GM12864 (cell line): ENCODE data around the gene MBD3L3.
"Not testable (repeated sequence)": the region's sequence is repeated elsewhere in the genome, so short reads cannot be mapped to it uniquely, and the experiment has no call there.

Experiments used
- DNase-seq: peaks from one replicate; pipeline ENCODE4 v3.0.0-alpha.2; 2011; ENCODE audit warnings: low read depth
- H3K4me3 ChIP-seq: 2 replicates; pipeline ENCODE4 v1.5.1; 2011; ENCODE audit warnings: mild to moderate bottlenecking, low read depth, low read length, control low read depth
- TF ChIP-seq, protein P1 (sequence below): IDR thresholded peaks from 2 replicates; pipeline ENCODE4 v1.5.1; 2011; ENCODE audit warnings: low read depth, mild to moderate bottlenecking, moderate library complexity, low read length, control low read depth, inconsistent platforms; ENCODE audit errors: missing control alignments

MBD3L3 gene

DNA sequence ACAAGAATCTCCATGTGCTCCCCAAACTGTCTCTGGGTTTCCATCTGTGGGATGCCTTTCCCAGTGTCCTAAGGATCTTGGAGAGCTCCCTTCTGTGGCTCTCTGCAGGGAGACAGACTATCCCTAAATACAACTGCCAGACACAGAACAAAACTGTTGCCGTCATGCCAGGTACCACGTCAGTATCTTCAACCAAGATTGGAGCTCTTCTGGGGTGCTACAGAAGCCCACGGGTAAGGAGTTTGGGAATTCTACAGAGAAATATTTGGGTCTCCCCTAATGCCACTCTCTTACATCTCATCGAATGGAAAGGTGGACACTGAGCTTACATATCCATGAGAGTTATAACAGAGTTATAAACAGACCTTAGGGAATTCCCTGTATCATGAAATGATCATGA is 4.9 kb upstream of the MBD3L3 start:
- DNase-seq = no peak
- TF ChIP-seq, protein P1, sequence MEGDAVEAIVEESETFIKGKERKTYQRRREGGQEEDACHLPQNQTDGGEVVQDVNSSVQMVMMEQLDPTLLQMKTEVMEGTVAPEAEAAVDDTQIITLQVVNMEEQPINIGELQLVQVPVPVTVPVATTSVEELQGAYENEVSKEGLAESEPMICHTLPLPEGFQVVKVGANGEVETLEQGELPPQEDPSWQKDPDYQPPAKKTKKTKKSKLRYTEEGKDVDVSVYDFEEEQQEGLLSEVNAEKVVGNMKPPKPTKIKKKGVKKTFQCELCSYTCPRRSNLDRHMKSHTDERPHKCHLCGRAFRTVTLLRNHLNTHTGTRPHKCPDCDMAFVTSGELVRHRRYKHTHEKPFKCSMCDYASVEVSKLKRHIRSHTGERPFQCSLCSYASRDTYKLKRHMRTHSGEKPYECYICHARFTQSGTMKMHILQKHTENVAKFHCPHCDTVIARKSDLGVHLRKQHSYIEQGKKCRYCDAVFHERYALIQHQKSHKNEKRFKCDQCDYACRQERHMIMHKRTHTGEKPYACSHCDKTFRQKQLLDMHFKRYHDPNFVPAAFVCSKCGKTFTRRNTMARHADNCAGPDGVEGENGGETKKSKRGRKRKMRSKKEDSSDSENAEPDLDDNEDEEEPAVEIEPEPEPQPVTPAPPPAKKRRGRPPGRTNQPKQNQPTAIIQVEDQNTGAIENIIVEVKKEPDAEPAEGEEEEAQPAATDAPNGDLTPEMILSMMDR = no peak
- H3K4me3 ChIP-seq = no peak overlapping the region

DNA sequence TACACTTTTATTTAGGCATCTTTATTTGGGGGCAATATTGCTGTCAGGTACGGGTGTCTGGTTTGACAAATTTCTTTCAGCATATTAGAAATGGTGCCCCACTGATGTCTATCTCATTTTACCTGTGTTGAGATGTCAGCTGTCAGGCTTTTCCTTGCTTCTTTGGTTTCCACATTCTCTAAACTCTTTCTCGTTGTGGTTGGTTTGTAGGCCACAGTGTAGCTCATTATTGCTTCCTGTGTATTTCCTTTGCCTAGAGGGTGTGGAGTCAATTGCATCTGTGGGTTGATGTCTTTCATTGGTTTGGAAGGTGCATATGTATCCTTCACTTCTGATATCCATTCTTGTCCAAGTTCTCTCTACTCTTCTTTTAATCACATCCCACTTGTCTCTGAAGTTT is 1.5 kb upstream of the MBD3L3 start:
- not testable (repeated sequence) for DNase-seq, H3K4me3 ChIP-seq

DNA sequence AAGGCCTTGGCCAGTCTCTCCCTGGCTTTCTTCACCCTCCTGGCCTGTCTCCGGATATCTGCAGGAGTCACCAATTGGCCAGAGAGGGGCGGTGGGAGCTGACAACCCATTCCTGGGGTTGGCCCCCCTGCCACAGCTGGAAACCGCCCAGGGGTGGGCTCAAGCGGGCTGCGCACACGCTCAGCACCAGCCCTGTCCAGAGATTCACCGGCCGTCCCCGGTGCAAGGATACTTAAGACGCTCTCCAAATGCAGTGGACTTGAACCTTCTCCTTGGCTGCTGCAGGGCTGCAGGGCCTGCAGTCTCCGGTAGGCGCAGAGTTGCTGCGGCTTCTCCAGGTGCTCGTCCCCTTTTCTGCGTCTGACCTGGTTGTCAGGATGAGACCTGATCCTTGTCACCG is 2.1 kb downstream of the MBD3L3 start:
- not testable (repeated sequence) for DNase-seq

DNA sequence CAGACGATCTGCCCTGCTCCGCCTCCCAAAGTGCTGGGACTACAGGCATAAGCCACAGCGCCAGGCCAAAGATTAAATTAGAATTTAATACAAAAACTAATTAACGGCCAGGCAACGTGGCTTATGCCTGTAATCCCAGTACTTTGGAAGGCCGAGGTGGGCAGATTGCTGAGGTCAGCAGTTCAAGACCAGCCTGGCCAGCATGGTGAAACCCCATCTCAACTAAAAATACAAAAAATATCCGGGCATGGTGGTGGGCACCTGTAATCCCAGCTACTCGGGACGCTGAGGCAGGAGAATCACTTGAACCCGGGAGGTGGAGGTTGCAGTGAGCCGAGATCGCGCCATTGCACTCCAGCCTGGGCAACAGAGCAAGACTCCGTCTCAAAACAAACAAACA is 2.8 kb downstream of the MBD3L3 start:
- H3K4me3 ChIP-seq, DNase-seq: not testable (repeated sequence)

More for the DNA sequence above, 2.1 kb downstream of the MBD3L3 start:
- H3K4me3 ChIP-seq = not testable (repeated sequence)

DNA sequence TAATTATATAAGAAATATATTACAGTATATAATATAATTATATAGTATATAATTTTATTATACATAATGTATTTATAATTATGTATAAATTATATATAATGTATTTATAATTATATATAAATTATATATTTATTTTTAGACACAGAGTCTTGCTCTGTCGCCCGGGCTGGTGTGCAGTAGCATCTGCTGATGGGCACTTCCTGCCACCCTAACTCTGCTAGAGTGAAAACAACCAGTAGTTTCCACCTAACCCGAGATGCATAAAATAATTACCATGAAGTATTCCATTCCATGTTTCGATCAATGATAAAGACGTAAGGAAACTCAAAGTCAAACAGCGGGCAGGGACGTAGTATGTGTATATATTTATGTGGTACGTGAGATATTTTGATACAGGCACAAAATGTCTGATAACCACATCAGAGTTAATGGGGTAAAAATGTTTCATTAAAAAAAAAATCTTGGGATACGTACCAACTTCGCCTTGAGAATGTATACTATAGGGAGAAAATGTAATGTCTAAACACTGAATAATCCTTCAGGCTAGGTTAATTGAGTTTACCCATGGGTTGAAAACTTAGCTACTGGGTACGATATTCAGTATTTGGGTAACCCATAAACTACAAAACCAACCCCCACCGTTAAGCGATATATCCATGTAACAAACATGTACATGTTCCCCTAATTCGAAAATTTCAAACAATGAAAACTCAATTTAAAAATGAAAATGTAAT is 3.7 kb downstream of the MBD3L3 start:
- not testable (repeated sequence) for H3K4me3 ChIP-seq, DNase-seq

DNA sequence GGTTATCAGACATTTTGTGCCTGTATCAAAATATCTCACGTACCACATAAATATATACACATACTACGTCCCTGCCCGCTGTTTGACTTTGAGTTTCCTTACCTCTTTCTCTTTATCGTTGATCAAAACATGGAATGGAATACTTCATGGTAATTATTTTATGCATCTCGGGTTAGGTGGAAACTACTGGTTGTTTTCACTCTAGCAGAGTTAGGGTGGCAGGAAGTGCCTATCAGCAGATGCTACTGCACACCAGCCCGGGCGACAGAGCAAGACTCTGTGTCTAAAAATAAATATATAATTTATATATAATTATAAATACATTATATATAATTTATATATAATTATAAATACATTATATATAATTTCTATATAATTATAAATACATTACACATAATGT is 5.6 kb downstream of the MBD3L3 start:
- not testable (repeated sequence) for DNase-seq, H3K4me3 ChIP-seq

DNA sequence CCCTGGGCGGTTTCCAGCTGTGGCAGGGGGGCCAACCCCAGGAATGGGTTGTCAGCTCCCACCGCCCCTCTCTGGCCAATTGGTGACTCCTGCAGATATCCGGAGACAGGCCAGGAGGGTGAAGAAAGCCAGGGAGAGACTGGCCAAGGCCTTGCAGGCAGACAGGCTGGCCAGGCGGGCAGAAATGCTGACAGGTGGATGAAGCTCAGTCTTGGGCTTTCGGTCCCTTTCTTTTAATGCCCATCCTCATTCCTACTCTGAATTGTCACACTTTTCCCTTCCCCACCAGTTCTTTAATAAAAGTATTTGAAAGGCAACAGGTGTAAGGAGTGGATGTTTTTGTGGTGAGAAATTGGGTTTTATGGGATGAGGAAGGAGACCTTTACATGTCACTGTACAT is 7.1 kb downstream of the MBD3L3 start:
- DNase-seq, H3K4me3 ChIP-seq: not testable (repeated sequence)

DNA sequence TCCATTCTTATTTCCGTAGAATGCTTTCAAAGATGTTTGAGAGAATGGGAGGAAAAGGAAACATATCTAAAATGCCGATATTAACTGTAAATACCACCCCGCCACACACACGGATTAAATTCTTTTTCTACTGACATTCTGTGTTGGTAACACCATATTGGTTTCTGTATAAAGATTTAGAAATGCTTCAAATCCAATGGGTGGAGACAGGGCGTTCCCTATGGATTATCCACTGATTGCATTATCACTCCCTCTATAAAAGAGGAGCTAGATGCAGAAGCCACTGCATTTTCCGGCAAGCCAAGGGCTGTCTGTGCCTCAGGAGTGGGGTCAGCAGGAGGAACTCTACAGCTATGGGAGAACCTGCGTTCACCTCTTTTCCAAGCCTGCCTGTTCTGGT is 9.5 kb downstream of the MBD3L3 start, which contains the start of gene MBD3L2:
Gene MBD3L2 (plus strand): TSS at position 301 of the 400 bp plus-strand sequence. CDS start 53 bp downstream, at position 354.
- not testable (repeated sequence) for H3K4me3 ChIP-seq, DNase-seq

DNA sequence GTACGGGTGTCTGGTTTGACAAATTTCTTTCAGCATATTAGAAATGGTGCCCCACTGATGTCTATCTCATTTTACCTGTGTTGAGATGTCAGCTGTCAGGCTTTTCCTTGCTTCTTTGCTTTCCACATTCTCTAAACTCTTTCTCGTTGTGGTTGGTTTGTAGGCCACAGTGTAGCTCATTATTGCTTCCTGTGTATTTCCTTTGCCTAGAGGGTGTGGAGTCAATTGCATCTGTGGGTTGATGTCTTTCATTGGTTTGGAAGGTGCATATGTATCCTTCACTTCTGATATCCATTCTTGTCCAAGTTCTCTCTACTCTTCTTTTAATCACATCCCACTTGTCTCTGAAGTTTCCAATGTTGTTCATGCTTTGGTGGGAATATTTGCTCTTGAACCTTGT is 16.9 kb downstream of the MBD3L3 start:
- DNase-seq, H3K4me3 ChIP-seq: not testable (repeated sequence)

DNA sequence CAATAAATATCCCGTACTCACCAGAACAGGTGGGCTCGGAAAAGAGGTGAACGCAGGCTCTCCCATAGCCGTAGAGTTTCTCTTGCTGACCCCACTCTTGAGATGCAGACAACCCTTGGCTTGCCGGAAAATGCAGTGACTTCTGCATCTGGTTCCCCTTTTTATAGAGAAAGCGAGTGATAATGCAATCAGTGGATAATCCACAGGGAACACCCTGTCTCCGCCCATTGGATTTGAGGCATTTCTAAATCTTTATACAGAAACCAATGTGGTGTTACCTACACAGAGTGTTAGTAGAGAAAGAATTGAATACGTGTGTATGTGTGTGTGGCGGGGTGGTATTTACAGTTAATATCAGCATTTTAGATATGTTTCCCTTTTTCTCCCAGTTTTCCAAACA is 18.4 kb downstream of the MBD3L3 start, which contains the start of gene MBD3L4:
Gene MBD3L4 (minus strand): TSS at position 101 of the 400 bp plus-strand sequence. CDS start 35 bp downstream, at position 66.
- not testable (repeated sequence) for H3K4me3 ChIP-seq, DNase-seq

DNA sequence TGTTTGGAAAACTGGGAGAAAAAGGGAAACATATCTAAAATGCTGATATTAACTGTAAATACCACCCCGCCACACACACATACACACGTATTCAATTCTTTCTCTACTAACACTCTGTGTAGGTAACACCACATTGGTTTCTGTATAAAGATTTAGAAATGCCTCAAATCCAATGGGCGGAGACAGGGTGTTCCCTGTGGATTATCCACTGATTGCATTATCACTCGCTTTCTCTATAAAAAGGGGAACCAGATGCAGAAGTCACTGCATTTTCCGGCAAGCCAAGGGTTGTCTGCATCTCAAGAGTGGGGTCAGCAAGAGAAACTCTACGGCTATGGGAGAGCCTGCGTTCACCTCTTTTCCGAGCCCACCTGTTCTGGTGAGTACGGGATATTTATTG is 28.2 kb downstream of the MBD3L3 start, which contains the start of gene MBD3L5:
Gene MBD3L5 (plus strand): TSS at position 301 of the 400 bp plus-strand sequence. CDS start 34 bp downstream, at position 335.
- not testable (repeated sequence) for H3K4me3 ChIP-seq, DNase-seq

DNA sequence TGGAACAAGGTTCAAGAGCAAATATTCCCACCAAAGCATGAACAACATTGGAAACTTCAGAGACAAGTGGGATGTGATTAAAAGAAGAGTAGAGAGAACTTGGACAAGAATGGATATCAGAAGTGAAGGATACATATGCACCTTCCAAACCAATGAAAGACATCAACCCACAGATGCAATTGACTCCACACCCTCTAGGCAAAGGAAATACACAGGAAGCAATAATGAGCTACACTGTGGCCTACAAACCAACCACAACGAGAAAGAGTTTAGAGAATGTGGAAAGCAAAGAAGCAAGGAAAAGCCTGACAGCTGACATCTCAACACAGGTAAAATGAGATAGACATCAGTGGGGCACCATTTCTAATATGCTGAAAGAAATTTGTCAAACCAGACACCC is 29.7 kb downstream of the MBD3L3 start:
- H3K4me3 ChIP-seq, DNase-seq: not testable (repeated sequence)

DNA sequence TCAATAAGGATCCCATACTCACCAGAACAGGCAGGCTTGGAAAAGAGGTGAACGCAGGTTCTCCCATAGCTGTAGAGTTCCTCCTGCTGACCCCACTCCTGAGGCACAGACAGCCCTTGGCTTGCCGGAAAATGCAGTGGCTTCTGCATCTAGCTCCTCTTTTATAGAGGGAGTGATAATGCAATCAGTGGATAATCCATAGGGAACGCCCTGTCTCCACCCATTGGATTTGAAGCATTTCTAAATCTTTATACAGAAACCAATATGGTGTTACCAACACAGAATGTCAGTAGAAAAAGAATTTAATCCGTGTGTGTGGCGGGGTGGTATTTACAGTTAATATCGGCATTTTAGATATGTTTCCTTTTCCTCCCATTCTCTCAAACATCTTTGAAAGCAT is 37.1 kb downstream of the MBD3L3 start, which contains the start of gene MBD3L2B:
Gene MBD3L2B (minus strand): TSS at position 101 of the 400 bp plus-strand sequence. CDS start 34 bp downstream, at position 67.
- DNase-seq, H3K4me3 ChIP-seq: not testable (repeated sequence)

DNA sequence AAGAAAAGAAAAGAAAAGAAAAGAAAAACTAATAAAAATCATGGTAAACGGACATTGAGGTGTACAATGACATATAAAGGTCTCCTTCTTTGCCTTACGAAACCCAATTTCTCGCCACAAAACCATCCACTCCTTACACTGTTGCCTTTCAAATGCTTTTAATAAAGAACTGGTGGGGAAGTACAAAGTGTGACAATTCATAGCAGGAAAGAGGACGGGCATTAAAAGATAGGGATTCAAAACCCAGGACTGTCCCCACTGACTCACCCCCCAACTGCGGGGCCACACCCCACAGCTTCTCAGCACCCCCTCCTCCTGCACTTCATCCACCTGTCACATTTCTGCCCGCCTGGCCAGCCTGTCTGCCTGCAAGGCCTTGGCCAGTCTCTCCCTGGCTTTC is 39.6 kb downstream of the MBD3L3 start:
- H3K4me3 ChIP-seq = no peak overlapping the region
- TF ChIP-seq, protein P1 = no peak
- DNase-seq = no peak
